ENCODE measurements around the gene EEF1AKMT1. TPM values are rescaled to one million over a fixed set of nuclear protein-coding genes. Genes with fewer than 3 reads are reported as not detected.

EEF1AKMT1 gene
- total and polyA plus RNA-seq, 8 donors, result 2.6 to 6.4 (median 3.8) TPM

GRCh38 chr13:20721454-20722357 lies 52.1 kb downstream of the EEF1AKMT1 start:
- WGBS, 2 donors, result 6 to 8% methylated on average over 75 to 81 of the region's 81 CpGs
- H3K4me3 ChIP-seq, result peak overlapping the region; percentile 19 to 40 (median 31)
- no peak for FAIRE-seq

GRCh38 chr13:20721058-20721453 lies 52.7 kb downstream of the EEF1AKMT1 start:
- H3K4me1 ChIP-seq, result peaks cover 0 to 10% (median 0%) of the 10 kb centered on the region in 3 donors
- DNase-seq (no peak), ATAC-seq (no peak), FAIRE-seq (no peak)
- TF ChIP-seq, protein P1, sequence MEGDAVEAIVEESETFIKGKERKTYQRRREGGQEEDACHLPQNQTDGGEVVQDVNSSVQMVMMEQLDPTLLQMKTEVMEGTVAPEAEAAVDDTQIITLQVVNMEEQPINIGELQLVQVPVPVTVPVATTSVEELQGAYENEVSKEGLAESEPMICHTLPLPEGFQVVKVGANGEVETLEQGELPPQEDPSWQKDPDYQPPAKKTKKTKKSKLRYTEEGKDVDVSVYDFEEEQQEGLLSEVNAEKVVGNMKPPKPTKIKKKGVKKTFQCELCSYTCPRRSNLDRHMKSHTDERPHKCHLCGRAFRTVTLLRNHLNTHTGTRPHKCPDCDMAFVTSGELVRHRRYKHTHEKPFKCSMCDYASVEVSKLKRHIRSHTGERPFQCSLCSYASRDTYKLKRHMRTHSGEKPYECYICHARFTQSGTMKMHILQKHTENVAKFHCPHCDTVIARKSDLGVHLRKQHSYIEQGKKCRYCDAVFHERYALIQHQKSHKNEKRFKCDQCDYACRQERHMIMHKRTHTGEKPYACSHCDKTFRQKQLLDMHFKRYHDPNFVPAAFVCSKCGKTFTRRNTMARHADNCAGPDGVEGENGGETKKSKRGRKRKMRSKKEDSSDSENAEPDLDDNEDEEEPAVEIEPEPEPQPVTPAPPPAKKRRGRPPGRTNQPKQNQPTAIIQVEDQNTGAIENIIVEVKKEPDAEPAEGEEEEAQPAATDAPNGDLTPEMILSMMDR (IDR thresholded peaks at IDR 0.05), result no peak
- H3K27ac ChIP-seq, result no peak overlapping the region
- H3K4me3 ChIP-seq, result peak overlapping the region in 2 of 4 donors; percentile 29 to 40
- WGBS, 2 donors, result 66 to 73% methylated on average over 16 of the region's 16 CpGs
- no peaks in the 10 kb centered on the region for H3K36me3 ChIP-seq
- peaks cover 0 to 5% (median 0%) of the 10 kb centered on the region in 4 donors for H3K27me3 ChIP-seq
- no peaks in the 10 kb centered on the region for H3K9me3 ChIP-seq
- intact Hi-C loops (cut with DNase I), result no loop called here

More at GRCh38 chr13:20721454-20722357, 52.1 kb downstream of the EEF1AKMT1 start:
- peak in 4 of 6 donors; percentile 25 to 71 (median 57) for DNase-seq
- Histone ChIP-seq H3K27me3 (peaks cover 0 to 5% (median 0%) of the 10 kb centered on the region in 4 donors), H3K4me1 (peaks cover 0 to 10% (median 0%) of the 10 kb centered on the region in 3 donors), H3K27ac (no peak overlapping the region), H3K9me3 (no peaks in the 10 kb centered on the region), H3K36me3 (no peaks in the 10 kb centered on the region)
- intact Hi-C loops (cut with DNase I), result no loop called here
- TF ChIP-seq, protein P1 (IDR thresholded peaks at IDR 0.05), result no peak
- ATAC-seq, result peak; percentile 61 to 84 (median 76)

DNA sequence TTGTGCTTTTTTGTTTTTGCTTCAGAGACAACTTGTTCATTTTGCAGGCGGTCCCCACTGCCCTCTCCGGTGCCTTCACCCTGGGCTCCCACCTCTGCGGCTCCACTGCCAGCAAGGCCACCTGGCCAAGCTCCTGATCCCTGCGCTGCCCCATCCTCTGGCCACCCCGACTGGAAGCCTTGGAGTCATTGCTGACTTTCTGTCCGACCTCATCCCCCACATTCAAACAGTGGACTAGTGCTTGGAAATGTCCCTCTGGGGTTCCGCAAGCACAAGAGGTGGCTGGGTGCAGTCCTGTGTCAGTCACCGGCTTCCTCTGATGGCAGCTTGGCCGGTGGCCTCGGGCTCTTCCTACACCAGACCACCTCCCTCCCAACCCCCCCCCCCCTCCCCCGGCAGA lies 53.3 kb downstream of the EEF1AKMT1 start:
- Histone ChIP-seq H3K4me1 (peaks cover 0 to 10% (median 0%) of the 10 kb centered on the region in 3 donors), H3K27me3 (peaks cover 0 to 5% (median 0%) of the 10 kb centered on the region in 4 donors), H3K36me3 (no peaks in the 10 kb centered on the region), H3K9me3 (no peaks in the 10 kb centered on the region), H3K27ac (no peak overlapping the region), H3K4me3 (no peak overlapping the region)
- 79 to 90% methylated on average over 11 of the region's 11 CpGs for WGBS, 2 donors
- ATAC-seq (no peak), DNase-seq (no peak), FAIRE-seq (no peak)
- TF ChIP-seq, protein P1 (IDR thresholded peaks at IDR 0.05), result no peak
- intact Hi-C loops (cut with DNase I), result no loop called here

DNA sequence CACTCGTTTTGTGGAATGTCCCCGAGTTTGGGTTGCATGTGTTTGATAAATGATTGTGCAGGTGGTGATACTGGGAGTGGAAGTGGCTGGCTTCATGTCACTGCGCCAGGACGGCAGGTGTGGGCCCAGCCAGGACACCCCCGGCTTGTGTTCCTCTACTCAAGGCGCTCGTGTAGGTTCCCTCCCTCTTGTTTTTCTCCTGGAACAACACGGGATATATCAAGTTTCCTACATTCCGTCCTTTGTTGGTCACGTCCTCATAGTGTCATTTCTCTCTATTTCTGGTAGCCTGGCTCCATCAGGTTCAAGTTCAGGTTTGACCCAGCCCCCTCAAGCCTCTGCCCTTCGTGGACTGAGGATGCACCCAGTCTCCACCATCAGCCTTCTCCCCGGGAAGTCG lies 54.0 kb downstream of the EEF1AKMT1 start:
- Histone ChIP-seq H3K36me3 (no peaks in the 10 kb centered on the region), H3K27me3 (peaks cover 0 to 5% (median 0%) of the 10 kb centered on the region in 4 donors), H3K27ac (no peak overlapping the region), H3K4me1 (peaks cover 0 to 10% (median 0%) of the 10 kb centered on the region in 3 donors), H3K4me3 (no peak overlapping the region), H3K9me3 (no peaks in the 10 kb centered on the region)
- TF ChIP-seq, protein P1 (IDR thresholded peaks at IDR 0.05), result no peak
- no peak for FAIRE-seq
- ATAC-seq, result no peak
- intact Hi-C loops (cut with DNase I), result loop anchor here in 1 of 3 donors (10.0 kb wide), 3 partner anchors 115 to 225 kb away; no protein-coding TSS in a partner anchor
- no peak for DNase-seq
- WGBS, 2 donors, result 66 to 72% methylated on average over 13 of the region's 13 CpGs

Data from pancreas (tissue), 10 donors.